ENCODE results near the gene KRTAP7-1.

KRTAP7-1 gene

GRCh38 chr21:30829659-30830058 is at the start of gene KRTAP7-1:
Gene KRTAP7-1 (minus strand): TSS chr21:30829759. CDS start chr21:30829698, 61 bp downstream.
- no peak within 1 kb of the TSS for H3K4me2 ChIP-seq
- no peak within 1 kb of the TSS for H3K9ac ChIP-seq
- no peaks in the 10 kb centered on the region for H4K20me1 ChIP-seq
- no peaks in the 10 kb centered on the region for H3K27me3 ChIP-seq
- H3K27ac ChIP-seq = no peak within 1 kb of the TSS
- H3K9me3 ChIP-seq (replicated peaks in 1 of 11) = no peaks in the 10 kb centered on the region; a peak in 1 of 22 replicates
- H3K4me1 ChIP-seq = no peaks in the 10 kb centered on the region
- H3K36me3 ChIP-seq = no peaks in the 10 kb centered on the region
- no peak for TF ChIP-seq Cebpa-rat (IDR thresholded peaks at IDR 0.05)
- H3K4me3 ChIP-seq = no peak within 1 kb of the TSS

- H3K36me3 ChIP-seq = no peaks in the 10 kb centered on the region
- no peak overlapping the region for H3K4me2 ChIP-seq
- H3K4me3 ChIP-seq = no peak overlapping the region
- H3K9me3 ChIP-seq (replicated peaks in 1 of 11) = no peaks in the 10 kb centered on the region
- no peaks in the 10 kb centered on the region for H3K27me3 ChIP-seq
- no peak overlapping the region for H3K9ac ChIP-seq
- H3K4me1 ChIP-seq = no peaks in the 10 kb centered on the region
- no peak for TF ChIP-seq Cebpa-rat (IDR thresholded peaks at IDR 0.05)
- H4K20me1 ChIP-seq = no peaks in the 10 kb centered on the region
- H3K27ac ChIP-seq = no peak overlapping the region
These were observed 45.0 kb upstream of the KRTAP7-1 start for GRCh38 chr21:30874526-30874925.

- Histone ChIP-seq H3K9me3 (replicated peaks in 1 of 11) (0 out of 22 replicates have a peak, but pooled peaks cover 0 to 3% (median 0%) of the 10 kb centered on the region in 11 experiments), H4K20me1 (no peaks in the 10 kb centered on the region), H3K27me3 (no peaks in the 10 kb centered on the region), H3K9ac (no peak overlapping the region), H3K36me3 (no peaks in the 10 kb centered on the region), H3K27ac (no peak overlapping the region), H3K4me1 (no peaks in the 10 kb centered on the region), H3K4me3 (no peak overlapping the region), H3K4me2 (no peak overlapping the region)
- no peak for TF ChIP-seq Cebpa-rat (IDR thresholded peaks at IDR 0.05)
These were observed 18.3 kb upstream of the KRTAP7-1 start for GRCh38 chr21:30847627-30848500.

- Histone ChIP-seq H3K36me3 (no peaks in the 10 kb centered on the region), H3K4me2 (no peak overlapping the region), H3K4me1 (no peaks in the 10 kb centered on the region), H3K9me3 (replicated peaks in 1 of 11) (no peaks in the 10 kb centered on the region), H3K9ac (no peak overlapping the region), H3K4me3 (no peak overlapping the region), H3K27ac (no peak overlapping the region), H3K27me3 (no peaks in the 10 kb centered on the region), H4K20me1 (no peaks in the 10 kb centered on the region)
- TF ChIP-seq Cebpa-rat (IDR thresholded peaks at IDR 0.05) = no peak
These were observed 13.4 kb upstream of the KRTAP7-1 start for GRCh38 chr21:30842990-30843389.

DNA sequence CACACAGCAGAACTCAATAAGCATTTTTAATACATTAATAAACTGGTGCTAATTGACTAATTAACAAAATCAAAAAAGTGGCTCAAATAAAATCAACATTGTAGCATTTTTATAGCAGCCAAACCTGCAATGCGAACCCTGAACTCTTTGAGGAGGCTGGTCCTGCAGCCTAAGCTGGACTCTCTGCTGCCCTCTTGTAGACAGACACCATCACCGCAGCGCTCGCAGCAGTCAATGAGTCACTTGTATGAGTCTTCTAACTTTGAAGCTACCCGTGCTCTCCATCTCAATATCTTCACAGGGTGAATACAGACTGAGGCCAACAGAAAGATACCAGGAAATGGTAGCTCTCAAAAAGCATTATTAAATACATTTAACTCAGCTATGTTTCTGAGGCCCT is 9.7 kb upstream of the KRTAP7-1 start:
- no peaks in the 10 kb centered on the region for H3K36me3 ChIP-seq
- H3K9ac ChIP-seq = no peak overlapping the region
- H4K20me1 ChIP-seq = no peaks in the 10 kb centered on the region
- no peaks in the 10 kb centered on the region for H3K9me3 ChIP-seq (replicated peaks in 1 of 11)
- no peaks in the 10 kb centered on the region for H3K4me1 ChIP-seq
- H3K4me2 ChIP-seq = no peak overlapping the region
- TF ChIP-seq Cebpa-rat (IDR thresholded peaks at IDR 0.05) = no peak
- no peak overlapping the region for H3K4me3 ChIP-seq
- no peak overlapping the region for H3K27ac ChIP-seq
- H3K27me3 ChIP-seq = no peaks in the 10 kb centered on the region

DNA sequence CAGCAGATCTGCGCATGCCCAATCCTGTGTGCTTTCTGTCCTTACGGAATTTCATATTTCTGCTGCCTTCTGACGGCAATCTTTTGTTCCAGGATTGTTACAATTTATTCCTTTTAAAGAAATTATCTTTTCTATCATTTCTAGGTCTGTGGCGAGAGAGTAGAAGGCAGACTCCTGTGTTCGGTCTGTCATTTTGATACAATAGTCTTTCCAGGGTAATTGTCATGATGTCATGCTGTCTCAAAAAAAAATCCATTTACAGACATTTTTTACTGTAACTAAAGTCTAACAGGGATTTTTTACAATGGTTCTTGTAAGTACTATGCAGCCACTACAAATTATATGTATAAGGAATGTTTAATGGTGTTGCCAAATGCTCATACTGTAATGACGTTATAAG is 9.0 kb upstream of the KRTAP7-1 start:
- H3K36me3 ChIP-seq = no peaks in the 10 kb centered on the region
- no peaks in the 10 kb centered on the region for H3K27me3 ChIP-seq
- no peaks in the 10 kb centered on the region for H3K4me1 ChIP-seq
- no peak overlapping the region for H3K27ac ChIP-seq
- H3K4me3 ChIP-seq = no peak overlapping the region
- no peak overlapping the region for H3K4me2 ChIP-seq
- no peaks in the 10 kb centered on the region for H4K20me1 ChIP-seq
- TF ChIP-seq Cebpa-rat (IDR thresholded peaks at IDR 0.05) = no peak
- no peak overlapping the region for H3K9ac ChIP-seq
- no peaks in the 10 kb centered on the region for H3K9me3 ChIP-seq (replicated peaks in 1 of 11)

DNA sequence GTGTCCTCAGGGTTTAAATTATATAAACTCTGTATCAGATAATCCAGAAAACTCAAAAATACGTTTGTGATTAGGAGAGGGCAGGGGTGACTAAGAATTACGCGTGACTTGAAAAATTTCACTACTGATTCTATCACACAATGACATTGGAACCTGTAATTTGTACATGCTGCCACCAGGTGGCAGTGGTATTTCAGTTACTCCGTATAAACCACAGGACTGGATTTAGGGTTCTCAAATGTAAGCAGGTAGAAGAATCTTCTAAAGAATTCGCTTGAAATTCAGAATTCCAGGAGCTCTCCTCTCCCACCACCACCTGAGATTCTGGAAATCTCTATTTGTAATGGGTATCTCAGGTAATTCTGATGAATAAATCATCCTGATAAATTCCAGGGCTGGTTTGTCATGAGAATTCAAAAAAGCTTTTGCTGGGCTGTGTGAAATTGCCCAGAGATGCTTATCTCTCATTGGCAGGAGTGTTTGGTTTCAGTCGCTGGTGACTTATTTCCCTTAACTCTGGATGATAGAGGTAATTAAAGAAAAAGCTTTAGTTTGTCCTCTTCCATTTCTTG is 1.7 kb upstream of the KRTAP7-1 start:
- H3K36me3 ChIP-seq = no peaks in the 10 kb centered on the region
- no peaks in the 10 kb centered on the region for H3K4me1 ChIP-seq
- TF ChIP-seq Cebpa-rat (IDR thresholded peaks at IDR 0.05) = no peak
- H4K20me1 ChIP-seq = no peaks in the 10 kb centered on the region
- no peak overlapping the region for H3K27ac ChIP-seq
- H3K27me3 ChIP-seq = no peaks in the 10 kb centered on the region
- H3K4me2 ChIP-seq = no peak overlapping the region
- no peak overlapping the region for H3K9ac ChIP-seq
- no peaks in the 10 kb centered on the region; a peak in 1 of 22 replicates for H3K9me3 ChIP-seq (replicated peaks in 1 of 11)
- H3K4me3 ChIP-seq = no peak overlapping the region

- Histone ChIP-seq H3K4me1 (peaks cover 0 to 9% (median 6%) of the 10 kb centered on the region in 10 experiments; a peak in 8 of 20 replicates), H3K27ac (no peak overlapping the region), H3K9ac (no peak overlapping the region), H3K4me2 (peak overlapping the region in 4 of 11 experiments; percentile 0 to 32 (median 23); a peak in 5 of 22 replicates), H3K27me3 (no peaks in the 10 kb centered on the region), H3K4me3 (no peak overlapping the region), H3K9me3 (replicated peaks in 1 of 11) (peaks cover 0 to 7% (median 0%) of the 10 kb centered on the region in 11 experiments; a peak in 1 of 22 replicates), H3K36me3 (no peaks in the 10 kb centered on the region), H4K20me1 (no peaks in the 10 kb centered on the region)
- no peak for TF ChIP-seq Cebpa-rat (IDR thresholded peaks at IDR 0.05)
These were observed 10.5 kb downstream of the KRTAP7-1 start for GRCh38 chr21:30818837-30819610.

GRCh38 chr21:30813174-30813573 is 16.4 kb downstream of the KRTAP7-1 start, which contains the start of gene KRTAP8-1:
Gene KRTAP8-1 (minus strand): TSS chr21:30813274. CDS start chr21:30813220, 54 bp downstream.
- Histone ChIP-seq H4K20me1 (no peaks in the 10 kb centered on the region), H3K4me2 (no peak within 1 kb of the TSS), H3K36me3 (no peaks in the 10 kb centered on the region), H3K4me3 (no peak within 1 kb of the TSS), H3K9ac (no peak within 1 kb of the TSS), H3K4me1 (no peaks in the 10 kb centered on the region), H3K27me3 (no peaks in the 10 kb centered on the region), H3K9me3 (replicated peaks in 1 of 11) (no peaks in the 10 kb centered on the region), H3K27ac (no peak within 1 kb of the TSS)
- TF ChIP-seq Cebpa-rat (IDR thresholded peaks at IDR 0.05) = no peak
